NK-92 (cell line): ENCODE data around the gene ZNF333.

ENCODE experiments used
- DNase-seq: peaks from one replicate; lab custom pipeline; 2025; ENCODE audit not compliant: unreplicated experiment; lab: John Stamatoyannopoulos, UW

Gene ZNF333

GRCh38 chr19:14689598-14690503 is at the start of gene ZNF333:
ZNF333 (plus strand) TSS chr19:14690048; CDS start chr19:14693492, 3,444 bp downstream.
- peak; percentile 71 for DNase-seq

- DNase-seq, result no peak
These were observed 41.3 kb upstream of the ZNF333 start for GRCh38 chr19:14648506-14648905.

GRCh38 chr19:14649020-14649419 is 40.8 kb upstream of the ZNF333 start:
- no peak for DNase-seq

- no peak for DNase-seq
These were observed 39.7 kb upstream of the ZNF333 start for GRCh38 chr19:14650161-14650560.

GRCh38 chr19:14654786-14655560 is 34.9 kb upstream of the ZNF333 start:
- DNase-seq, result no peak

GRCh38 chr19:14655726-14656125 is 34.1 kb upstream of the ZNF333 start:
- DNase-seq, result no peak

- no peak for DNase-seq
These were observed 29.9 kb upstream of the ZNF333 start for GRCh38 chr19:14659874-14660489.

- no peak for DNase-seq
These were observed 28.4 kb upstream of the ZNF333 start for GRCh38 chr19:14661372-14661924.

GRCh38 chr19:14669940-14670339 is 19.9 kb upstream of the ZNF333 start:
- DNase-seq, result no peak

GRCh38 chr19:14670408-14670807 is 19.4 kb upstream of the ZNF333 start:
- no peak for DNase-seq

GRCh38 chr19:14672188-14672872 is 17.5 kb upstream of the ZNF333 start:
- no peak for DNase-seq

- no peak for DNase-seq
These were observed 16.8 kb upstream of the ZNF333 start for GRCh38 chr19:14673088-14673487.

GRCh38 chr19:14674764-14675163 is 15.1 kb upstream of the ZNF333 start, which contains the start of gene ADGRE3:
ADGRE3 (minus strand) TSS chr19:14674844; CDS start chr19:14674770, 74 bp downstream.
- DNase-seq, result no peak

- no peak for DNase-seq
These were observed 13.1 kb upstream of the ZNF333 start for GRCh38 chr19:14676762-14677161.

GRCh38 chr19:14677464-14677863 is 12.4 kb upstream of the ZNF333 start:
- no peak for DNase-seq

GRCh38 chr19:14678199-14678598 is 11.6 kb upstream of the ZNF333 start:
- DNase-seq, result no peak

GRCh38 chr19:14682084-14682483 is 7.8 kb upstream of the ZNF333 start:
- DNase-seq, result no peak

- no peak for DNase-seq
These were observed 6.4 kb upstream of the ZNF333 start for GRCh38 chr19:14683439-14683838.

GRCh38 chr19:14686411-14686810 is 3.4 kb upstream of the ZNF333 start:
- no peak for DNase-seq

- DNase-seq, result no peak
These were observed 4.9 kb downstream of the ZNF333 start for GRCh38 chr19:14694641-14695266.
